CD14-positive monocyte (primary cell): ENCODE measurements around the gene CACHD1. TPM values are rescaled to one million over a fixed set of nuclear protein-coding genes. Genes with fewer than 3 reads are reported as not detected.

Experiments
- DNase-seq, 3 donors: peaks; one replicate each; pipeline ENCODE4 v3.0.0-alpha.2; 2011 to 2022
- H2AFZ ChIP-seq: 2 replicates; pipeline ENCODE4 v1.6.0; 2012; ENCODE audit warnings: mild to moderate bottlenecking, low read depth, low read length, inconsistent platforms; ENCODE audit not compliant: insufficient read depth, poor library complexity, severe bottlenecking
- H3K27ac ChIP-seq, 2 donors: 1 replicate in 1 of 2; 2 replicates in 1 of 2; pipeline ENCODE4 v1.5.1; 2012 to 2013; ENCODE audit warnings: low read length in 2 of 2, control low read depth in 1 of 2, inconsistent platforms in 1 of 2, low read depth in 1 of 2, mild to moderate bottlenecking in 1 of 2
- H3K27me3 ChIP-seq, 2 donors: one replicate each; pipeline versions ENCODE4 v1.6.0 to v1.6.1; 2011 to 2013; ENCODE audit warnings: low read length in 2 of 2; ENCODE audit not compliant: control insufficient read depth in 2 of 2, insufficient read depth in 2 of 2
- H3K36me3 ChIP-seq, 2 donors: replicated peaks in 1 of 2; 1 replicate in 1 of 2; 2 replicates in 1 of 2; pipeline versions ENCODE4 v1.5.1 to v1.6.1; 2012 to 2013; ENCODE audit warnings: low read length in 2 of 2, control low read depth in 1 of 2, inconsistent platforms in 1 of 2, mild to moderate bottlenecking in 1 of 2; ENCODE audit not compliant: insufficient read depth in 2 of 2, control insufficient read depth in 1 of 2
- H3K4me1 ChIP-seq, 2 donors: 1 replicate in 1 of 2; 2 replicates in 1 of 2; pipeline versions ENCODE4 v1.5.1 to v1.6.1; 2012 to 2013; ENCODE audit warnings: low read length in 2 of 2, control low read depth in 1 of 2, inconsistent platforms in 1 of 2, mild to moderate bottlenecking in 1 of 2, moderate library complexity in 1 of 2; ENCODE audit not compliant: insufficient read depth in 2 of 2, control insufficient read depth in 1 of 2
- H3K4me2 ChIP-seq: replicated peaks from 2 replicates; pipeline ENCODE3; 2012; ENCODE audit warnings: low read length, moderate library complexity, mild to moderate bottlenecking; ENCODE audit not compliant: poor library complexity, severe bottlenecking; ENCODE audit errors: extremely low read depth
- H3K4me3 ChIP-seq, 3 experiments: fragments of 200-600 bp in 1 of 3; sonication (generic) in 1 of 3; replicated peaks in 1 of 3; 1 replicate in 2 of 3; 2 replicates in 1 of 3; pipeline ENCODE4 v1.5.1; 2011 to 2013; ENCODE audit warnings: low read length in 3 of 3, mild to moderate bottlenecking in 3 of 3, control low read depth in 2 of 3, low read depth in 2 of 3, inconsistent platforms in 1 of 3, moderate library complexity in 1 of 3
- H3K79me2 ChIP-seq: 2 replicates; pipeline ENCODE4 v1.6.0; 2012; ENCODE audit warnings: mild to moderate bottlenecking, control low read depth, inconsistent platforms, low read length, moderate library complexity; ENCODE audit not compliant: insufficient read depth
- H3K9ac ChIP-seq: 2 replicates; pipeline ENCODE4 v1.6.0; 2017; ENCODE audit warnings: low read length, mild to moderate bottlenecking; ENCODE audit not compliant: insufficient read depth, poor library complexity, severe bottlenecking
- H3K9me3 ChIP-seq, 2 donors: replicated peaks in 1 of 2; 1 replicate in 1 of 2; 2 replicates in 1 of 2; pipeline versions ENCODE4 v1.5.1 to v1.6.1; 2012 to 2013; ENCODE audit warnings: low read length in 2 of 2, control low read depth in 1 of 2; ENCODE audit not compliant: control insufficient read depth in 1 of 2, insufficient read depth in 1 of 2
- H4K20me1 ChIP-seq: 2 replicates; pipeline ENCODE4 v1.6.0; 2012; ENCODE audit warnings: mild to moderate bottlenecking, low read length, control low read depth, moderate library complexity; ENCODE audit not compliant: insufficient read depth
- H3K27ac Mint-ChIP-seq, 7 donors: one replicate each; pipeline ENCODE4 v1.8.0; 2020; ENCODE audit warnings: mild to moderate bottlenecking in 7 of 7, mixed read lengths in 7 of 7, moderate library complexity in 6 of 7, inconsistent platforms in 2 of 7
- H3K27me3 Mint-ChIP-seq, 3 donors: one replicate each; pipeline ENCODE4 v1.8.0; 2021 to 2022; ENCODE audit warnings: low read depth in 3 of 3, mild to moderate bottlenecking in 3 of 3, mixed read lengths in 3 of 3, moderate library complexity in 3 of 3, inconsistent platforms in 1 of 3
- H3K36me3 Mint-ChIP-seq, 2 donors: one replicate each; pipeline ENCODE4 v1.8.0; 2020; ENCODE audit warnings: mixed read lengths in 2 of 2, inconsistent platforms in 1 of 2, mild to moderate bottlenecking in 1 of 2
- H3K4me1 Mint-ChIP-seq: one replicate; pipeline ENCODE4 v1.8.0; 2020; ENCODE audit warnings: mild to moderate bottlenecking, mixed read lengths
- H3K4me3 Mint-ChIP-seq, 2 donors: one replicate each; pipeline ENCODE4 v1.8.0; 2020; ENCODE audit warnings: mild to moderate bottlenecking in 2 of 2, mixed read lengths in 2 of 2, moderate library complexity in 1 of 2
- H3K9me3 Mint-ChIP-seq, 7 donors: one replicate each; pipeline ENCODE4 v1.8.0; 2020 to 2022; ENCODE audit warnings: mixed read lengths in 7 of 7, mild to moderate bottlenecking in 6 of 7, moderate library complexity in 6 of 7, inconsistent platforms in 2 of 7
- WGBS: methylation state at CpG from one replicate; pipeline ENCODE4 v1.1.5; 2013; ENCODE audit warnings: missing lambda C conversion rate; ENCODE audit not compliant: insufficient coverage; 5-methylcytosine and 5-hydroxymethylcytosine counted together
- intact Hi-C, 2 donors: fragments of 100-400 bp; cut with micrococcal nuclease; formaldehyde crosslinking; loops; one replicate each; pipeline versions ENCODE4 v1.15.0 to v1.15.1; 2023
- polyA plus RNA-seq, 3 donors: library from polyadenylated mRNA; depleted of rRNA in 1 of 3; unstranded in 2 of 3; stranded (reverse) in 1 of 3; fragments of 300-500 nt in 2 of 3; fragments of >200 nt in 1 of 3; fragmentation: Illumina TruSeq in 2 of 3; gene quantifications; 1 replicate in 2 of 3; 2 replicates in 1 of 3; pipeline ENCODE4 v1.2.3, GENCODE V29; 2012 to 2021
- TF ChIP-seq, protein P1 (sequence below): fragments of 200-600 bp; IDR thresholded peaks from one replicate; pipeline ENCODE4 v1.8.0; 2022; ENCODE audit warnings: antibody characterized with exemption, mild to moderate bottlenecking

CACHD1 gene
- polyA plus RNA-seq, 3 donors, result 0.12 TPM; not detected in 2

DNA sequence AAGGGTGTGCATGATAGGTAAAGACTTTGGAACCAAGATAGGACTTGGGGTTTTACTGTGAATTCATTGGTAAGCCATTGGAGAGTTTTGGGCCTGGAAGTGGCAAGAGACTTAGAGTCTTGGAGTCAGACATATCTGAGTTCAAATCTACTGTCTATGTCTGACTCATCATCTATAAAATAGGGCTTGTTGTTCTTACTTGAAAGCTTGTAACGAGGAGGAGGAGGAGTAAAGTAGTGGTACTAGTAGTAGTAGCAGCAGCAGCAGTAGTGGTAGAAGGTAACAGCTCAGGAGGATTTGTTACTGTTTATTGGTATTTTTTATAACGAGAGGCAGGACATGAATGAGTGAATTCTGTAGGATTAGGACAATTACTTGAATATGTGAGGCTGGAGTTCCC is 62.7 kb downstream of the CACHD1 start:
- no peak overlapping the region for H2AFZ ChIP-seq
- H3K79me2 ChIP-seq, result no peaks in the 10 kb centered on the region
- no peak for DNase-seq
- Mint-ChIP-seq H3K36me3 (no peaks in the 10 kb centered on the region), H3K4me3 (no peak overlapping the region), H3K27ac (no peak overlapping the region), H3K4me1 (no peaks in the 10 kb centered on the region), H3K27me3 (peaks cover 0 to 1% (median 0%) of the 10 kb centered on the region in 3 donors), H3K9me3 (peaks cover 0 to 4% (median 0%) of the 10 kb centered on the region in 7 donors)
- no peak overlapping the region for H3K9ac ChIP-seq
- H4K20me1 ChIP-seq, result no peaks in the 10 kb centered on the region
- H3K9me3 ChIP-seq, result no peaks in the 10 kb centered on the region
- no peak overlapping the region for H3K4me3 ChIP-seq
- H3K4me2 ChIP-seq, result no peak overlapping the region
- no peak overlapping the region for H3K27ac ChIP-seq
- 92% methylated on average over 2 of the region's 2 CpGs for WGBS
- no peaks in the 10 kb centered on the region for H3K36me3 ChIP-seq
- intact Hi-C loops, result no loop called here
- TF ChIP-seq, protein P1, sequence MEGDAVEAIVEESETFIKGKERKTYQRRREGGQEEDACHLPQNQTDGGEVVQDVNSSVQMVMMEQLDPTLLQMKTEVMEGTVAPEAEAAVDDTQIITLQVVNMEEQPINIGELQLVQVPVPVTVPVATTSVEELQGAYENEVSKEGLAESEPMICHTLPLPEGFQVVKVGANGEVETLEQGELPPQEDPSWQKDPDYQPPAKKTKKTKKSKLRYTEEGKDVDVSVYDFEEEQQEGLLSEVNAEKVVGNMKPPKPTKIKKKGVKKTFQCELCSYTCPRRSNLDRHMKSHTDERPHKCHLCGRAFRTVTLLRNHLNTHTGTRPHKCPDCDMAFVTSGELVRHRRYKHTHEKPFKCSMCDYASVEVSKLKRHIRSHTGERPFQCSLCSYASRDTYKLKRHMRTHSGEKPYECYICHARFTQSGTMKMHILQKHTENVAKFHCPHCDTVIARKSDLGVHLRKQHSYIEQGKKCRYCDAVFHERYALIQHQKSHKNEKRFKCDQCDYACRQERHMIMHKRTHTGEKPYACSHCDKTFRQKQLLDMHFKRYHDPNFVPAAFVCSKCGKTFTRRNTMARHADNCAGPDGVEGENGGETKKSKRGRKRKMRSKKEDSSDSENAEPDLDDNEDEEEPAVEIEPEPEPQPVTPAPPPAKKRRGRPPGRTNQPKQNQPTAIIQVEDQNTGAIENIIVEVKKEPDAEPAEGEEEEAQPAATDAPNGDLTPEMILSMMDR, result no peak
- H3K27me3 ChIP-seq, result no peaks in the 10 kb centered on the region
- no peaks in the 10 kb centered on the region for H3K4me1 ChIP-seq

DNA sequence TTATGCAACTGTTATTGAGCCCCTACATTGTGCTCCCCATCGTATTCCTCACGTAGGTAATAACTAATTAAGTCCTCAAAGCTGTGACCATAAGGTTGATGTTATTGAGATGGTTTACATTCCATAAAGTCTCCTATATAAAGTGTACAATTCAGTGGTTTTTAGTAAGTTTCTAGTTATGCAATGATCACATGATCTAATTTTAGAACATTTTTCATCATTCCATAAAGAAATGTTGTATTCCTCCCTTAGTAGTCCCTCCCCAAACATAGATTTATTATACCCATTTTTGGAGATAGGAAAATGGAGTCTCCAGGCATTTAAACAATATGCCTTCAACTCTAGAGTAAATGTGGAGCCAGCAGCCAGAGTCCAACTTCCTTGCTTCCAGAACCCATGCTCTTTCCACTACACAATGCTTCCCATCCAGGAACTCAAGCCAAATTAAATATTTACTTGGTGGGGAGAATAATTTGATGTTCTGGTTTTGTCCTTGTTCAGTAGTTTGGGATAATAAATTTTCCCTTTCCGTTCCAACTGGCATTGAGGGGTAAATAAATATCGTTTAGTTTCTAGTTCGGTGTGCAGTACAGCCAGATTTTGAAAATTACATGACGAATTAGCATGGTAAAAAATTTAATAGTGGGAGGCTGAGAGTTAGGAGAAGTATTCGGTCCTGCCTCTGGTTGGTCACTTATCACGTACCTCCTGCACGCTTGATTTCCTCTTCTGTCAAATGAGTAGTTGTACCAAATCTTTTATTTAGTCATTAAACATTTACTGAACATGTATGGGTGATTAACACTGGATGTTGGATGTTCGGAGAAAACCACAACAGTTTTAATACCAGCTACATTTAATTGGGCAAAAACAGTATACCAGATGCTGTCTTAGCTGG is 66.3 kb downstream of the CACHD1 start:
- H3K4me3 ChIP-seq, result no peak overlapping the region
- H3K27me3 Mint-ChIP-seq, result peaks cover 0 to 1% (median 0%) of the 10 kb centered on the region in 3 donors
- no peak overlapping the region for H3K9ac ChIP-seq
- TF ChIP-seq, protein P1, result no peak
- no peak for DNase-seq
- H4K20me1 ChIP-seq, result no peaks in the 10 kb centered on the region
- WGBS, result 100% methylated on average over 3 of the region's 10 CpGs
- H2AFZ ChIP-seq, result no peak overlapping the region
- intact Hi-C loops, result loop anchor here in 1 of 2 donors (5.0 kb wide), 1 partner anchor 34 kb away; no protein-coding TSS in a partner anchor
- H3K4me1 ChIP-seq, result peaks cover 4% of the 10 kb centered on the region in 2 donors
- no peak overlapping the region for H3K4me2 ChIP-seq
- H3K4me1 Mint-ChIP-seq, result peaks cover 8% of the 10 kb centered on the region
- H3K79me2 ChIP-seq, result no peaks in the 10 kb centered on the region
- H3K27ac ChIP-seq, result no peak overlapping the region
- H3K9me3 Mint-ChIP-seq, result peaks cover 0 to 4% (median 0%) of the 10 kb centered on the region in 7 donors
- H3K4me3 Mint-ChIP-seq, result no peak overlapping the region
- no peaks in the 10 kb centered on the region for H3K36me3 ChIP-seq
- no peak overlapping the region for H3K27ac Mint-ChIP-seq
- H3K9me3 ChIP-seq, result no peaks in the 10 kb centered on the region
- H3K27me3 ChIP-seq, result no peaks in the 10 kb centered on the region
- H3K36me3 Mint-ChIP-seq, result no peaks in the 10 kb centered on the region
